Upper lobe of left lung (tissue), 4 donors: ENCODE measurements around the gene KRTAP5-1.
"Not testable (repeated sequence)": the region's sequence is repeated elsewhere in the genome, so short reads cannot be mapped to it uniquely, and the experiment has no call there.

Experiments used
- CTCF ChIP-seq, 6 experiments: fragments of 450-650 bp in 4 of 6; fragments of 200-600 bp in 2 of 6; sonication (generic) in 2 of 6; IDR thresholded peaks; one replicate each; pipeline ENCODE4 v1.5.1; 2016 to 2019; ENCODE audit warnings: antibody characterized with exemption in 6 of 6
- POLR2A ChIP-seq, 4 donors: fragments of 450-650 bp; IDR thresholded peaks; one replicate each; pipeline ENCODE4 v1.5.1; 2016 to 2017; ENCODE audit warnings: antibody characterized with exemption in 4 of 4, mild to moderate bottlenecking in 2 of 4
- POLR2AphosphoS5 ChIP-seq, 2 donors: sonication (generic); formaldehyde crosslinking; IDR thresholded peaks; one replicate each; pipeline ENCODE4 v1.5.1; 2017; ENCODE audit warnings: antibody characterized with exemption in 2 of 2

DNA sequence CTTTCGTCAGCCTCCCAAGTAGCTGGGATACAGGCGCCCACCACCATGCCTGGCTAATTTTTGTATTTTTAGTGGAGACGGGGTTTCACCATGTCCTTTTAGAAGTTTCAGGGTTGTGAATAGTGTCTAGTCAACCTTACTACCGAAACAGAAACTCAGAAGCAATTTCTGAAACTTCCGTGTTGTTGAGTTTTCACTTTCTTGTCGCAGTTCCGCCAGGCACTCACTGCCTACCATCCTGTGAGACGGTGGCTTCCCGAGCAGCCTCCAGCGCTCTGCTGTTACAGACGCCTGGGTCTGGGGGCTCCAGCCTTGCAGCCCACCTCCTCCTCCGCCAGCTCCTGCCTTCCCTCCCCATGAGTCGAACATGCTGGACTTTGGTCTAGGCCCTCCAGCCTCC, 20.8 kb upstream of the KRTAP5-1 start:
- TF ChIP-seq CTCF, POLR2AphosphoS5, POLR2A (IDR thresholded peaks at IDR 0.05): not testable (repeated sequence)
